NCI-H1417 (cell line): Measurements from ENCODE around the gene NHSL2.
A peak's percentile ranks its signal among the peaks of the same experiment; 100 is the strongest.
"Not testable (repeated sequence)": the region's sequence is repeated elsewhere in the genome, so short reads cannot be mapped to it uniquely, and the experiment has no call there.

ENCODE experiments used
- DNase-seq, 3 experiments: peaks; one replicate each; lab custom pipeline; 2025; lab: John Stamatoyannopoulos, UW

NHSL2 gene

GRCh38 chrX:71923516-71923915 lies 12.9 kb downstream of the NHSL2 start:
- no peak for DNase-seq

- DNase-seq, result no peak
These were observed 16.4 kb downstream of the NHSL2 start for GRCh38 chrX:71927040-71927439.

- no peak for DNase-seq
These were observed 18.2 kb downstream of the NHSL2 start for GRCh38 chrX:71928856-71929255.

GRCh38 chrX:71930298-71930697 lies 19.7 kb downstream of the NHSL2 start:
- no peak for DNase-seq

GRCh38 chrX:71935476-71935875 lies 24.8 kb downstream of the NHSL2 start:
- peak in 1 of 3 experiments; percentile 46 for DNase-seq

GRCh38 chrX:71936632-71937031 lies 26.0 kb downstream of the NHSL2 start:
- DNase-seq, result no peak

GRCh38 chrX:71938371-71938770 lies 27.7 kb downstream of the NHSL2 start:
- DNase-seq, result no peak

GRCh38 chrX:71941145-71941544 lies 30.5 kb downstream of the NHSL2 start:
- no peak for DNase-seq

GRCh38 chrX:71941776-71942175 lies 31.1 kb downstream of the NHSL2 start:
- no peak for DNase-seq

- DNase-seq, result no peak
These were observed 33.7 kb downstream of the NHSL2 start for GRCh38 chrX:71944369-71944768.

- no peak for DNase-seq
These were observed 34.7 kb downstream of the NHSL2 start for GRCh38 chrX:71945237-71945805.

GRCh38 chrX:71949363-71949762 lies 38.7 kb downstream of the NHSL2 start:
- DNase-seq, result no peak

GRCh38 chrX:71949844-71950445 lies 39.3 kb downstream of the NHSL2 start:
- DNase-seq, result no peak

- no peak for DNase-seq
These were observed 42.7 kb downstream of the NHSL2 start for GRCh38 chrX:71953391-71953790.

GRCh38 chrX:71953946-71954345 lies 43.3 kb downstream of the NHSL2 start:
- DNase-seq, result no peak

GRCh38 chrX:71954458-71954857 lies 43.8 kb downstream of the NHSL2 start:
- DNase-seq, result no peak

- DNase-seq, result no peak
These were observed 45.0 kb downstream of the NHSL2 start for GRCh38 chrX:71955530-71956120.

- no peak for DNase-seq
These were observed 47.6 kb downstream of the NHSL2 start for GRCh38 chrX:71958281-71958675.

- not testable (repeated sequence) for DNase-seq
These were observed 53.5 kb downstream of the NHSL2 start for GRCh38 chrX:71964184-71964583.

- no peak for DNase-seq
These were observed 64.3 kb downstream of the NHSL2 start for GRCh38 chrX:71974916-71975315.

GRCh38 chrX:71976753-71977152 lies 66.1 kb downstream of the NHSL2 start:
- DNase-seq, result no peak

- DNase-seq, result no peak
These were observed 67.5 kb downstream of the NHSL2 start for GRCh38 chrX:71978164-71978563.

GRCh38 chrX:71989768-71990426 lies 79.3 kb downstream of the NHSL2 start:
- no peak for DNase-seq
